ENCODE data around the gene CHRDL1. TPM values are rescaled to one million over a fixed set of nuclear protein-coding genes. Genes with fewer than 3 reads are reported as not detected.
A peak's percentile ranks its signal among the peaks of the same experiment; 100 is the strongest.

CHRDL1 gene
- total RNA-seq, 1 experiment from 2014 or later, result 0.47 TPM

GRCh38 chrX:110669572-110669971 lies 126.0 kb downstream of the CHRDL1 start:
- ATAC-seq (no peak), DNase-seq (no peak)
- Histone ChIP-seq H3K9me3 (ENCODE audit: low read length) (no peaks in the 10 kb centered on the region), H3K27ac (ENCODE audit: low read length) (no peak overlapping the region), H3K4me2 (ENCODE audit: low read length) (no peak overlapping the region), H3K27me3 (ENCODE audit: low read length) (no peaks in the 10 kb centered on the region), H3K9ac (ENCODE audit: low read length) (no peak overlapping the region), H3K79me2 (ENCODE audit: low read length) (no peaks in the 10 kb centered on the region), H3K4me1 (ENCODE audit: insufficient read depth, low read length) (no peaks in the 10 kb centered on the region), H3K4me3 (ENCODE audit: low read length) (no peak overlapping the region), H2AFZ (ENCODE audit: low read length) (no peak overlapping the region), H3K36me3 (ENCODE audit: low read depth, low read length) (no peaks in the 10 kb centered on the region), H3K9me2 (replicated peaks; ENCODE audit: low read length) (no peaks in the 10 kb centered on the region), H3F3A (ENCODE audit: low read length, unreplicated experiment) (no peaks in the 10 kb centered on the region), H4K20me1 (ENCODE audit: low read length) (no peaks in the 10 kb centered on the region)
- TF ChIP-seq EZH2 (IDR thresholded peaks at IDR 0.05; ENCODE audit: low read length, unreplicated experiment), result no peak
- TF ChIP-seq CTCF (conservative IDR thresholded peaks at IDR 0.05; ENCODE audit: low read depth, low read length), result no peak
- no peak for TF ChIP-seq EZH2phosphoT487 (IDR thresholded peaks at IDR 0.05; ENCODE audit: borderline replicate concordance, low read length)
- ChIA-PET POLR2A (ENCODE audit: unreplicated experiment) (no interaction called here), CTCF (no interaction called here)
- intact Hi-C loops (cut with micrococcal nuclease), result no loop called here
- no TSS peak for BruUV-seq (replicated peaks)

- Histone ChIP-seq H3K9me2 (replicated peaks; ENCODE audit: low read length) (no peaks in the 10 kb centered on the region), H3K4me3 (ENCODE audit: low read length) (no peak overlapping the region), H3K4me1 (ENCODE audit: insufficient read depth, low read length) (no peaks in the 10 kb centered on the region), H3K9ac (ENCODE audit: low read length) (no peak overlapping the region), H3K9me3 (ENCODE audit: low read length) (no peaks in the 10 kb centered on the region), H3K27ac (ENCODE audit: low read length) (no peak overlapping the region), H3F3A (ENCODE audit: low read length, unreplicated experiment) (no peaks in the 10 kb centered on the region), H2AFZ (ENCODE audit: low read length) (no peak overlapping the region), H4K20me1 (ENCODE audit: low read length) (no peaks in the 10 kb centered on the region), H3K4me2 (ENCODE audit: low read length) (no peak overlapping the region), H3K36me3 (ENCODE audit: low read depth, low read length) (no peaks in the 10 kb centered on the region), H3K79me2 (ENCODE audit: low read length) (no peaks in the 10 kb centered on the region), H3K27me3 (ENCODE audit: low read length) (no peaks in the 10 kb centered on the region)
- ATAC-seq, result no peak
- TF ChIP-seq EZH2phosphoT487 (IDR thresholded peaks at IDR 0.05; ENCODE audit: borderline replicate concordance, low read length) (no peak), EZH2 (IDR thresholded peaks at IDR 0.05; ENCODE audit: low read length, unreplicated experiment) (no peak), CTCF (conservative IDR thresholded peaks at IDR 0.05; ENCODE audit: low read depth, low read length) (no peak)
- DNase-seq, result peak; percentile 1
- intact Hi-C loops (cut with micrococcal nuclease), result no loop called here
- BruUV-seq (replicated peaks), result no TSS peak
- POLR2A ChIA-PET (ENCODE audit: unreplicated experiment), result no interaction called here
- CTCF ChIA-PET, result no interaction called here
Measured at GRCh38 chrX:110667706-110668105, 127.9 kb downstream of the CHRDL1 start.

GRCh38 chrX:110665223-110666002 lies 130.2 kb downstream of the CHRDL1 start:
- H3K79me2 ChIP-seq (ENCODE audit: low read length), result no peaks in the 10 kb centered on the region
- CTCF ChIA-PET, result no interaction called here
- H3K27ac ChIP-seq (ENCODE audit: low read length), result no peak overlapping the region
- H3K9me2 ChIP-seq (replicated peaks; ENCODE audit: low read length), result no peaks in the 10 kb centered on the region
- no peaks in the 10 kb centered on the region for H3K4me1 ChIP-seq (ENCODE audit: insufficient read depth, low read length)
- H2AFZ ChIP-seq (ENCODE audit: low read length), result no peak overlapping the region
- POLR2A ChIA-PET (ENCODE audit: unreplicated experiment), result no interaction called here
- DNase-seq, result peak; percentile 48
- no peak for TF ChIP-seq EZH2 (IDR thresholded peaks at IDR 0.05; ENCODE audit: low read length, unreplicated experiment)
- TF ChIP-seq EZH2phosphoT487 (IDR thresholded peaks at IDR 0.05; ENCODE audit: borderline replicate concordance, low read length), result no peak
- peak; percentile 68 for TF ChIP-seq CTCF (conservative IDR thresholded peaks at IDR 0.05; ENCODE audit: low read depth, low read length)
- no peaks in the 10 kb centered on the region for H3K36me3 ChIP-seq (ENCODE audit: low read depth, low read length)
- H3K4me2 ChIP-seq (ENCODE audit: low read length), result no peak overlapping the region
- H3K4me3 ChIP-seq (ENCODE audit: low read length), result no peak overlapping the region
- no peak overlapping the region for H3K9ac ChIP-seq (ENCODE audit: low read length)
- intact Hi-C loops (cut with micrococcal nuclease), result loop anchor here (1.0 kb wide), 1 partner anchor 215 kb away; no protein-coding TSS in a partner anchor
- ATAC-seq, result peak; percentile 66; the same call in 1 of the 2 replicates
- no peaks in the 10 kb centered on the region for H3K27me3 ChIP-seq (ENCODE audit: low read length)
- no peaks in the 10 kb centered on the region for H3K9me3 ChIP-seq (ENCODE audit: low read length)
- H4K20me1 ChIP-seq (ENCODE audit: low read length), result no peaks in the 10 kb centered on the region
- no TSS peak for BruUV-seq (replicated peaks)
- H3F3A ChIP-seq (ENCODE audit: low read length, unreplicated experiment), result no peaks in the 10 kb centered on the region

Measured in PC-3 (cell line).